ENCODE data around the gene TUBA4A. TPM values are rescaled to one million over a fixed set of nuclear protein-coding genes. Genes with fewer than 3 reads are reported as not detected.

TUBA4A gene
- polyA plus RNA-seq, 1 donor from 2014 or later: 229 TPM

DNA sequence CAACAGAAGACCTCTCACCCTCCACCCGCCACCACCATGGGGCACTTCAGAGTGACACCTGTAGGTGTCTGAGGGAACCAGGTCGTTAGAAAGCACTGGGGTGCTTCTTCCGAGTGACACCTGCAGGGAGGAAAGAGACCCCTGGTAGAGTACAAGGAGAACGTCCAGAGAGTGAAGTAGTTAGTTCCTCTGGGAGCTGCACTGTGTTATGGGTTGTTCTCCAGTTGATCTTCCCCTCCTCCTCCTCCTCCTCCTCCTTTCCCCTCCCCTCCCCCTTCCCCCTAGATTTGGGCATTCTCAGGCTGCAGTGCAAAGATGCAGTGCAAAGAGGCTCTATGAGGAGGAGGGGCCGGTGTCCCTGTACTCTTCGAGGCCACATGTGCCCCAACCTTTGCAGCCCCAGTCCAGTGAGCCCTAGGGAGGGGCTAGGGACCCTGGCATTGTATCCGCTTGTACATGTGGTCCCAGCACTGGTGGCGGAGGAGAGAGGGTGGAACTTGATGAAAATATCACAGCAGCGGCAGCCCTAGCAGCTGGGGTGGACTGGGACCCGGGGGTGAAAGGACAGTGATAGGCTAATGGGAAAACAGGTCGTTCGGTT, 26.3 kb upstream of the TUBA4A start:
- no peaks in the 10 kb centered on the region for H3K27me3 Mint-ChIP-seq
- peaks cover 25 to 39% (median 28%) of the 10 kb centered on the region in 3 donors for H3K4me1 Mint-ChIP-seq
- H3K36me3 Mint-ChIP-seq: peaks cover 5% of the 10 kb centered on the region
- no peaks in the 10 kb centered on the region for H3K9me3 Mint-ChIP-seq
- H3K4me3 Mint-ChIP-seq: peak overlapping the region; percentile 92 to 99 (median 98)
- H3K27ac Mint-ChIP-seq: peak overlapping the region; percentile 99 to 100 (median 99)

DNA sequence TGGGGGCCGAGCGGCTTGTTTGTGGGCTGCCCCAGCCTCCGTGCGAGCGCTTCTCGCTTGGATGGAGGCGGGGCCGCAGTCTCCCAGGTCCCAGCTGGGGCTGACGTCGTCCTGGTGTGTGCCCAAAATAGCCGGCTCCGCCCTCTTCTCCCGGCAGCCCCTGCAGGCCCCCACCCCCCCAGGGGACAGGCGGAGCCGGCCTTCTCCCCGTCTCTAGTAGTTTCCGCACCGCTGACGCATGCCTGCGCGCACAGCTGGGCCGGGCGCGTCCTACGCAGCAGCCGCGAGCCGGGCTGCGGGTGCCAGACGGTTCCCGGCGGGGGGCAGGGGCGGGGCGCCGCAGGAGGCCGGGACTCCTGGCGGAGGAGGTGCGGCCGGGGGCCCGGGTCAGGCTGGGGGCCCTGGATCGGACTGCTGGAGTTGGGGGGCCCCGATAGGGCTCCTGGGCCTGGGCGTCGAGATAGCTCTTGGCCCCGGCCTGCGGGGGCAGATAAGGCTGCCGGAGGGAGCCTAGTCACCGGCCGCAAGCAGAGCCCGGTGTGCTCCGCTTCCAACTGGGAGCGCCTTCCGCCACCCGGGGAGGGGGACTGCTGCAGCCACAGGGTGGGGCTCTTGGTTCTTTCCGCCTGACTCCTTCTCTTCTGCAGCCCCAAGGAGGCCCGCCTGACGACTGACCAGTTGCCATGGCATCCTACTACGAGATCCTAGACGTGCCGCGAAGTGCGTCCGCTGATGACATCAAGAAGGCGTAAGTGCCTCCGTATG, 25.6 kb upstream of the TUBA4A start, which contains the start of gene DNAJB2:
Gene DNAJB2 (plus strand): TSS at position 216 of the 765 bp plus-strand sequence. CDS start 468 bp downstream, at position 684.
- Mint-ChIP-seq H3K36me3 (peaks cover 8% of the 10 kb centered on the region), H3K4me1 (peaks cover 28 to 45% (median 29%) of the 10 kb centered on the region in 3 donors), H3K27ac (peak within 1 kb of the TSS; percentile 99 to 100 (median 99)), H3K9me3 (no peaks in the 10 kb centered on the region), H3K27me3 (no peaks in the 10 kb centered on the region), H3K4me3 (peak within 1 kb of the TSS; percentile 92 to 99 (median 98))

DNA sequence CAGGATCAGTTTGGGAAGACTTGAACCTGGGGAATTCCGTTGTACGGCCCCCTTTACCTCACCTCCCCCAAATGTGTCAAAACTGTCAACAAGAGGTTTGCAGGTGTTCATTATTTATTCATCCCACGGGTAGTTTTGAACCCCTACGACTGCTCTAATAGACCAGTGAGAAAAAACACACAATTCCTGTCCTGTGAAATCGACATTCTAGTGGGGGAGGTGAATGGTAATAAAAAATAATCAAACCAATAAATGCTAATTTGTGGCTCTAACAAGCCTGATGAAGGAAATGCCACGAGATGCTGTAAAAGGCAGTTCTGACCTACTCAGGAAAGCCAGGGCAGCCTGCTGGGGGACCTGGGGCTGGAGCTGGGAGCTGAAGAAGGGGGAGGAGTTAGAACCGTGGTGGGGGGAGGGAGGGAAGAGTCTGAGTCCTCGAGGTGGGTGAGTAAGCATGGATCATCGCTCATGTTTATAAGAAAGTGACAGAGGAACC, 25.0 kb upstream of the TUBA4A start:
- peak overlapping the region; percentile 99 to 100 (median 99) for H3K27ac Mint-ChIP-seq
- peak overlapping the region; percentile 92 to 99 (median 98) for H3K4me3 Mint-ChIP-seq
- H3K27me3 Mint-ChIP-seq: no peaks in the 10 kb centered on the region
- peaks cover 11% of the 10 kb centered on the region for H3K36me3 Mint-ChIP-seq
- H3K9me3 Mint-ChIP-seq: no peaks in the 10 kb centered on the region
- peaks cover 28 to 45% (median 32%) of the 10 kb centered on the region in 3 donors for H3K4me1 Mint-ChIP-seq

DNA sequence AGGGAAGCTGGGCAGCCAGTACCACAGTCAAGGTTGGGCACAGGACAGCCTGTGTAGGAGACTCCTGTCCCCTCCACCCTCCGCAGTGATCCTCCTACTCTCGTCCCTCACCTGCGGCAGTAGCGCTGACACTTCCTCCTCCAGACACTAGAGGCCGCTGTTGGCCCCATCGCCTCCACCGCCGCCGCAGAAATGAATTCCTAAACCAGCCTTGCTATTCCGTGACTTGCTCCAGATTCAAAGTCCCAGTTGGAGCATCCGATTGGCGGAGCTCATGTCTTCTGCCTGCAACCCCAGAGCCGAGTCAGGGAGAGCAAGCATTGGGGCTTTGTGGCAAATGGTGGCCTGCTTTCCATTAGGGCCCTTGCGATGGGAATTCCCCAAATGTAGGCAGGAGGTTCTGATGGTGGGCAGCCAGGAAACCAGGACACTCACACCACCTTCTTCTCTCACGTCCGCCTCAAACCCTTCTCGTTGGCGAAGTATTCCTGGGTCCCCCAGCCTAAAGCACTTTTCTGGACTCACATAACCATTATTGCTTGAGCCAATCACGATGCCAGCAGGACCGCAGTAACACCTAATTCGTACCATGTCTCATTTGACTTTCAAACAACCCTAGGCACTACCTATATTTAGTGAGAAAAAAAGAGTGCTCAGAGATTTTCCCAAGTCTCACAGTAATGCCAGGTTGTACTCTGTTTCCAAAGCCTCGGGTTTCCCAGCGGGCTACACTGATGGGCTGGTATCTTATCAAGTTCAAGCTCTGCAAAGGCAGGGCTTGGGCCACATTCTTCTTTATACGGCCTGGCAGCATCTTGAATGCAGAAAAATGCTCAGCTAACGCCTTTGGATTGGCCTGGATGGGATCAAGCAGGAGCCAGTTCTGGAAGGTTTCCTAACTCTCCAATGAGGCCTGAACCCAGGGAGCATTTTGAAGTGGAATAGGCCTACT, 24.3 kb upstream of the TUBA4A start:
- Mint-ChIP-seq H3K9me3 (no peaks in the 10 kb centered on the region), H3K4me1 (peaks cover 26 to 47% (median 34%) of the 10 kb centered on the region in 3 donors), H3K27me3 (no peaks in the 10 kb centered on the region), H3K36me3 (peaks cover 9% of the 10 kb centered on the region), H3K4me3 (peak overlapping the region; percentile 92 to 99 (median 98)), H3K27ac (peak overlapping the region; percentile 99 to 100 (median 99))

DNA sequence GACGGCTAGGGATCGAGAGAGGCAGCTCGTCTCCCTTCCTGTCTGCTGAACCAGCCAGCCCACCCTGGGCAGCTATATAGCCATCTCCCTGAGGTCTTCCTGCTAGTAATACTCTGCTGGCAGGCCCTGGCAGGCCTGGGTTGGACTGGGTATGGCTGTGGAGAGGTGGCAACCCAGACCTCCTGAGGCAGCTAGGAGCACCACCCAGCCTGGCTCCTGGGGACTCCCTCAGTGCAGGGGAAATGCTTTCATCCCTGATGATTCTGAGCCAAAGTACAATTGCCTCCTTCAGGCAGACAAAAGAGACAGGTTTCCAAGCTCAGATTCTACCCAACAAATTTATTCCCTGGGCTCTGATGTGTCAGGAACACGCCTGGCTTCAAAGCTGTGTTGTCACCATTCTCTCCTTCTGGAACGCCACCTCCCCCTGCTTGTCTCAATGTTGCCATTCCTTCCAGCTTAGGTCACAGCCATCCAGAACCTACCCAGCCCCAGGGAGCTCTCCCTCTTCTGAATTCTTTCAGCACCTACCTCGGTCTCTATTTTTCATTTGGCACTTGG, 20.7 kb upstream of the TUBA4A start:
- no peaks in the 10 kb centered on the region for H3K9me3 Mint-ChIP-seq
- H3K4me1 Mint-ChIP-seq: peaks cover 19 to 33% (median 29%) of the 10 kb centered on the region in 3 donors
- H3K27me3 Mint-ChIP-seq: no peaks in the 10 kb centered on the region
- H3K27ac Mint-ChIP-seq: peak overlapping the region in 1 of 3 donors; percentile 40
- peak overlapping the region in 1 of 4 donors; percentile 37 for H3K4me3 Mint-ChIP-seq
- peaks cover 9% of the 10 kb centered on the region for H3K36me3 Mint-ChIP-seq

DNA sequence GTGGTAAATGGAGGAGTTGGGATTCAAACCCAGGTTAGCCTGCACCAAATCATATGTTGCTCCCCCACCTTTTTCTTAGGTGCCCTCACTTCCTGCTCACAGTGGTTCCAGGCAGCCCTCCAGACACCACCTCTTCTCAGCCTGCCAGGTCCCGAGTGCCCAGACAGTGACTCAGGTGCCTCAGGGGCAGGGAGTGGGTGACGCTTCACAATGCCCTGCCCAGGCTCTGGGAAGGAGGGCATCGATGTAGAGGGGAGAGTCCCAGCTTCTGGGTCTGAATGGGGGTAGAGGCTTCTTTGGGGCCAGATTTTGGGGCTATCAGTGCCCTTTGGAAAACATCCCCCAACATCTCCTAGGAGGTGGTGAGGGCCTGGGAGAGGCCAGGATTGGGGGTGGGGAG, 20.2 kb upstream of the TUBA4A start:
- Mint-ChIP-seq H3K9me3 (no peaks in the 10 kb centered on the region), H3K27me3 (no peaks in the 10 kb centered on the region), H3K4me1 (peaks cover 18 to 36% (median 28%) of the 10 kb centered on the region in 3 donors), H3K4me3 (no peak overlapping the region), H3K36me3 (peaks cover 9% of the 10 kb centered on the region), H3K27ac (no peak overlapping the region)

DNA sequence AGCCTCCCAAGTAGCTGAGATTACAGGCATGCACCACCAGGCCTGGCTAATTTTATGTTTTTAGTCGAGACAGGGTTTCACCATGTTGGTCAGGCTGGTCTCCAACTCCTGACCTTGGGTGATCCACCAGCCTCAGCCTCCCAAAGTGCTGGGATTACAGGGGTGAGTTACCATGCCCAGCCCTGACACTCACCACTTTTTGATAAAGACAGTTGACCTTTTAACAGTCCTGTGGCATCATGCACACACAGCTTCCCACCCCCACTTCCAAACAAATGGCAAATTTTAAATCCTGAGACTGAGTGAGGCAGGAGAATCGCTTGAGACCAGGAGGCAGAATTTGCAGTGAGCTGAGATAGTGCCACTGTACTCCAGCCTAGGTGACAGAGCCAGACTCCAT, 19.3 kb upstream of the TUBA4A start:
- Mint-ChIP-seq H3K36me3 (peaks cover 9% of the 10 kb centered on the region), H3K9me3 (no peaks in the 10 kb centered on the region), H3K4me1 (peaks cover 11 to 27% (median 24%) of the 10 kb centered on the region in 3 donors), H3K27me3 (no peaks in the 10 kb centered on the region), H3K27ac (no peak overlapping the region), H3K4me3 (no peak overlapping the region)

DNA sequence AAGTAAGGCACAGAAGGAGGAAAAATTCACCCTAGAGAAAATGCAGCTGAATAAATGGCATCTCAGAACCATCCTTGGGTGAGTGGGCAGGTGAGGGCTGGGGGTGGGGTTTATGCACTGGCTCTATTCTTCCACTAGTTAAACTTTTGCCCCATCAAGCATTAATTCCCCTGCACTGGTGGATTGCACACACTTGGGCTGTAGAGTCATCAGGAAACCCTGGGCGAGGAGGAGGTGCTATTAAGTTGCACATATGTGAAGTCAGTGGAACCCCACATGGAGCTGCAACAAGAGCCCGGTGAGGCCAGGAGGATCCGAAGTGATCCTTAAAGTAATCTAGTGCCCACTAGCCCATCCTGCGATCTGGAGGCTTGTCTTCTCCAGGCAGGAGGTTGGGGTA, 18.6 kb upstream of the TUBA4A start:
- H3K4me3 Mint-ChIP-seq: no peak overlapping the region
- no peak overlapping the region for H3K27ac Mint-ChIP-seq
- H3K27me3 Mint-ChIP-seq: no peaks in the 10 kb centered on the region
- H3K36me3 Mint-ChIP-seq: peaks cover 9% of the 10 kb centered on the region
- no peaks in the 10 kb centered on the region for H3K9me3 Mint-ChIP-seq
- H3K4me1 Mint-ChIP-seq: peaks cover 5 to 20% (median 19%) of the 10 kb centered on the region in 3 donors

DNA sequence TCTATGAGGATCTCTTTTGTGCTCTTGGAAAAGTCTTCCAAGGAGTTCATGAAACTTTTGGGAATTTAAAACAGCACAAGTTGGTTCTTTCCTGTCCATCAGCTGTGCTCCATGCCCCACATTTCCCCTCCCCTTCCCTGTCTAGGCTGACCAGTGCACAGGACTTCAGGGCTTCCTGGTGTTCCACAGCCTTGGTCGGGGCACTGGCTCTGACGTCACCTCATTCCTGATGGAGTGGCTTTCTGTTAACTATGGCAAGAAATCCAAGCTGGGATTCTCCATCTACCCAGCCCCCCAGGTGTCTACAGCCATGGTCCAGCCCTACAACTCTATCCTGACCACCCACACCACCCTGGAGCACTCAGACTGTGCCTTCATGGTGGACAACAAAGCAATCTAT, 17.3 kb upstream of the TUBA4A start:
- Mint-ChIP-seq H3K4me1 (peaks cover 0 to 14% (median 13%) of the 10 kb centered on the region in 3 donors), H3K36me3 (peaks cover 9% of the 10 kb centered on the region), H3K9me3 (no peaks in the 10 kb centered on the region), H3K4me3 (no peak overlapping the region), H3K27me3 (no peaks in the 10 kb centered on the region), H3K27ac (no peak overlapping the region)

DNA sequence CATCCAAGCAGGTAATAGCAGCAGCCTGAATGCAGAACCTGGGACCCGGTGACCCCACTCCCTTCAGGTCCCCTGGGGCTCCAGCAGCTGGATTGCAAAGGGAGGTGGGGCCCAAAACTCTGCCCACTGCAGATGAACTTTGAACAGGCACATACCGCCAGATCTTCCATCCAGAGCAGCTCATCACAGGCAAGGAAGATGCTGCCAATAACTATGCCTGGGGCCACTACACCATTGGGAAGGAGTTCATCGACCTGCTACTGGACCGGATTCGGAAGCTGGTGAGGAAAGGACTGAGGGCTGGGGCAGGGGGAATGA, 16.3 kb upstream of the TUBA4A start:
- Mint-ChIP-seq H3K4me3 (no peak overlapping the region), H3K27me3 (no peaks in the 10 kb centered on the region), H3K9me3 (no peaks in the 10 kb centered on the region), H3K4me1 (peaks cover 0 to 11% (median 11%) of the 10 kb centered on the region in 3 donors), H3K36me3 (peaks cover 9% of the 10 kb centered on the region), H3K27ac (no peak overlapping the region)

DNA sequence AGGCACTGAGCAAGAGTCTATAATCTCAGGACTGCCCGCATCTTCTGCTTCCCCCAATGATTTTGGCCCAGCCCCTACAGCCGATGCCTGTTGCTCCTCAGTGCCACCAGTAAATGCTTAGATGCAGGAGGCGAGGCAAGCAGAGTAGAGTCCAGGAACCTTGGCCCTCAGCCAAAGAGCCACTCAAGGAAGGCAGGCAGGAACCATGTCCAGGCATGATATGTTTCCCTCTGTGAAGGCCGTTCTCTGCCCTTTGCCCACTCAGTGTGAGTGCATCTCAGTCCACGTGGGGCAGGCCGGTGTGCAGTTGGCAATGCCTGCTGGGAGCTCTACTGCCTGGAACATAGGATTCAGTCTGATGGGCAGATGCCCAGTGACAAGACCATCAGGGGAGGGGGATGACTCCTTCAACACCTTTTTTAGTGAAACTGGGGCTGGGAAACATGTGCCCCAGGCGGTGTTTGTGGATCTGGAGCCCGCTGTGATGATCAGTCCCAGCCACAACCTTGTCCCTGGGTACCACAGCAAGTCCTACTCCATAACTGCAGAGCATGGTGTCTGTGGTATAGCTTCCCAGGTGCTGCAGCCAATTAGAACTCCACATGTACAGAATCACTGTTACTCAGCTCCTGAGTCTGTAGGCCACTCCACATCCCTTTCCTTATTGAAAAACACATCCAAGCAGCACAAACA, 15.8 kb upstream of the TUBA4A start:
- Mint-ChIP-seq H3K4me3 (no peak overlapping the region), H3K9me3 (no peaks in the 10 kb centered on the region), H3K27ac (no peak overlapping the region), H3K4me1 (peaks cover 0 to 7% (median 7%) of the 10 kb centered on the region in 3 donors), H3K27me3 (no peaks in the 10 kb centered on the region), H3K36me3 (peaks cover 5% of the 10 kb centered on the region)

DNA sequence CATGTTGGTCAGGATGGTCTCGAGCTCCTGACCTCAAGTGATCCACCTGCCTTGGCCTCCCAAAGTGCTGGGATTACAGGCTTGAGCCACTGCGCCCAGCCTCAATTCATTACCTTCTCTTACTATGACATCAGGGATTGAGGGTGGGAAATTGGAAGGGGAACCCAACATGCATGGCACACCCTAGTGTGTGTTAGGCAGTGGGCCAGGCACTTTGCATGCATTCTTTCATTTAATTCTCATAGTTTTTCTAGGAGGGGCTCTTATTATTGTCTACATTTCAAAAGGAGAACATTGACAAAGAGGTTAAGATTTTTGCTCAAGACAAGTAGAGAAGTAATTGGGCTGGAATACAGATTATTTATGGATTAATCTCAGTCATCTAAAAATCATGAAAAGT, 14.6 kb upstream of the TUBA4A start:
- Mint-ChIP-seq H3K27ac (no peak overlapping the region), H3K27me3 (no peaks in the 10 kb centered on the region), H3K4me3 (no peak overlapping the region), H3K4me1 (peaks cover 0 to 4% (median 1%) of the 10 kb centered on the region in 3 donors), H3K36me3 (peaks cover 2% of the 10 kb centered on the region), H3K9me3 (no peaks in the 10 kb centered on the region)

DNA sequence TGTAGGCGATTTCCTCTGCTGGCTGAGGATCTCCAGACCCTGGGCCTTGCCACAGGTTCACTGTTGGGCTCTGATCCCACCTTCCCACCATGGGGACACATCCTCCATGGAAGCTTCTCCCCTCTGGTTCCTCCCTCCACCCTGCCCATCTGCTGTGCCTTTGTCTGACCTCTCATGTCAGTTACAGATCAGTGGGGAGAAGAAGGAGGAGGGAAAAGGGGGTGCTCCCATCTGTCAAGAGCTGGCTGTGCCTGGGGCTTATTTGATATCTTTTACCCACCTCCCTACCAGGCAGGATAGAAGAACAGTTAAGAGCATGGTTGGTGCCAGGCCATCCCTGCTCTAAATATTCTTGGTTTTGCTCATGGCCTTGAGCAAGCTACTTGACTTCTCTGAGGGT, 13.2 kb upstream of the TUBA4A start:
- H3K27ac Mint-ChIP-seq: no peak overlapping the region
- H3K9me3 Mint-ChIP-seq: no peaks in the 10 kb centered on the region
- H3K36me3 Mint-ChIP-seq: peaks cover 4% of the 10 kb centered on the region
- H3K4me1 Mint-ChIP-seq: peaks cover 0 to 4% (median 1%) of the 10 kb centered on the region in 3 donors
- no peak overlapping the region for H3K4me3 Mint-ChIP-seq
- H3K27me3 Mint-ChIP-seq: no peaks in the 10 kb centered on the region

DNA sequence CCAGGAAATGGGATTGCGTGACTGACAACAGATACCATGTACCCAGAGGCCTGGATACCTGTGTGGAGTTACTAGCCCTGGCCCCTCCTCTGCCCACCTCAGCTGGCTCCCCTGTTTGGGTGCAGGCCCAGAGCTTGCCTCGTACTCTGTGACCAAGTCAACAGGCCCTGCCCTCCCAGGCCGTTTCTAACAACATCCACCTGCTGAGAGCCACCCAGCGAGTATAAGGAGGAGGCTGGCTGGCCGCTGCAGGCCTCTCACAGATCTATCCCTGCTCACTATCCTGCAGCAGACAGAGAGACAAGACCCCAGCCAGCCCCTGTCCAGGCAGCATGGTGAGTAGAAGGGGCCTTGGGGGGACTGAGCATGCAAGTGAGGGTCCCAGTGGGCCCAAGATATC, 12.5 kb upstream of the TUBA4A start:
- Mint-ChIP-seq H3K27ac (no peak overlapping the region), H3K4me3 (no peak overlapping the region), H3K4me1 (peaks cover 0 to 4% (median 0%) of the 10 kb centered on the region in 3 donors), H3K36me3 (peaks cover 2% of the 10 kb centered on the region), H3K27me3 (no peaks in the 10 kb centered on the region), H3K9me3 (no peaks in the 10 kb centered on the region)
